GM12878 (cell line): Measurements from ENCODE around the gene LDB2. TPM values are rescaled to one million over a fixed set of nuclear protein-coding genes. Genes with fewer than 3 reads are reported as not detected.

Experiments
- ATAC-seq: fragments of 200-7000 bp; cut with Tn5 transposase; 3 replicates; pipeline ENCODE4 v1.9.1; 2020; ENCODE audit warnings: mild to moderate bottlenecking, moderate library complexity
- BruUV-seq: library from RNA; stranded (reverse); fragments of 400-500 nt; replicated peaks from 2 replicates; lab custom pipeline; 2021; lab: Mats Ljungman, UMichigan
- CTCF ChIA-PET: fragments of 300-600 bp; sonication (Branson Sonifier 250); formaldehyde crosslinking; extraction: SDS; loops from one replicate; lab custom pipeline; 2021; ENCODE audit warnings: inconsistent platforms; lab: Yijun Ruan, JAX
- POLR2A ChIA-PET: fragments of 350-600 bp; formaldehyde crosslinking; extraction: SDS; loops from one replicate; lab custom pipeline; 2021; ENCODE audit warnings: inconsistent platforms; lab: Charles Lee
- RAD21 ChIA-PET: fragments of 300-600 bp; sonication (Branson Sonifier 250); formaldehyde crosslinking; loops from one replicate; lab custom pipeline; 2023; ENCODE audit warnings: antibody characterized with exemption; ENCODE audit not compliant: unreplicated experiment; lab: Charles Lee
- SMC1A ChIA-PET: fragments of 300-600 bp; sonication (Branson Sonifier 250); formaldehyde crosslinking; loops from one replicate; lab custom pipeline; 2023; ENCODE audit not compliant: unreplicated experiment, uncharacterized antibody; lab: Charles Lee
- DNase-seq: peaks from one replicate; pipeline ENCODE4 v3.0.0-alpha.2; 2011; ENCODE audit warnings: low read depth, low spot score
- FAIRE-seq: peaks from 3 replicates; lab custom pipeline; 2011; peaks lifted over from hg19 to GRCh38; lab: Jason Lieb, UNC
- H2AFZ ChIP-seq: 2 replicates; pipeline ENCODE4 v1.6.0; 2011; ENCODE audit warnings: low read depth, low read length, control low read depth; ENCODE audit not compliant: control insufficient read depth
- H3K27ac ChIP-seq: 2 replicates; pipeline ENCODE4 v1.5.1; 2011; ENCODE audit warnings: control low read depth; ENCODE audit not compliant: control insufficient read depth, insufficient read depth
- H3K27me3 ChIP-seq, 2 experiments: replicated peaks in 1 of 2; 2 replicates each; pipeline versions ENCODE4 v1.6.0 to v1.6.1; 2011; ENCODE audit warnings: low read length in 1 of 2; ENCODE audit not compliant: control insufficient read depth in 2 of 2, insufficient read depth in 2 of 2
- H3K36me3 ChIP-seq, 2 experiments: 2 replicates each; pipeline ENCODE4 v1.5.1; 2011; ENCODE audit warnings: low read length in 1 of 2; ENCODE audit not compliant: control insufficient read depth in 2 of 2, insufficient read depth in 2 of 2
- H3K4me1 ChIP-seq: 2 replicates; pipeline ENCODE4 v1.6.1; 2011; ENCODE audit warnings: mild to moderate bottlenecking, low read length, moderate library complexity, mixed read lengths; ENCODE audit not compliant: control insufficient read depth, insufficient read depth
- H3K4me2 ChIP-seq: 2 replicates; pipeline ENCODE4 v1.6.0; 2011; ENCODE audit warnings: control low read depth; ENCODE audit not compliant: control insufficient read depth, insufficient read depth
- H3K4me3 ChIP-seq: fragments of 200-600 bp; sonication (generic); 2 replicates; pipeline ENCODE4 v1.5.1; 2016
- H3K79me2 ChIP-seq: 2 replicates; pipeline ENCODE4 v1.6.0; 2011; ENCODE audit warnings: low read length; ENCODE audit not compliant: control insufficient read depth, insufficient read depth
- H3K9ac ChIP-seq: 2 replicates; pipeline ENCODE4 v1.8.0; 2011; ENCODE audit warnings: low read length, control low read depth, mixed read lengths; ENCODE audit not compliant: control insufficient read depth, insufficient read depth
- H3K9me3 ChIP-seq: replicated peaks from 3 replicates; pipeline ENCODE4 v1.5.1; 2011; ENCODE audit warnings: mild to moderate bottlenecking, low read length; ENCODE audit not compliant: control insufficient read depth, insufficient read depth
- H4K20me1 ChIP-seq: 2 replicates; pipeline ENCODE4 v1.6.0; 2011; ENCODE audit not compliant: control insufficient read depth, insufficient read depth
- BCLAF1 ChIP-seq: fragments of 450-650 bp; IDR thresholded peaks from 2 replicates; pipeline ENCODE4 v1.6.1; 2017; ENCODE audit warnings: antibody characterized with exemption, mild to moderate bottlenecking, moderate library complexity
- CEBPB ChIP-seq, 2 experiments: fragments of 150-350 bp in 1 of 2; IDR thresholded peaks; 2 replicates each; pipeline ENCODE4 v1.6.1; 2012 to 2014; ENCODE audit warnings: low read depth in 2 of 2, low read length in 2 of 2, borderline replicate concordance in 1 of 2, inconsistent platforms in 1 of 2
- E2F8 ChIP-seq: fragments of 450-650 bp; IDR thresholded peaks from 2 replicates; pipeline ENCODE4 v1.6.1; 2018; ENCODE audit warnings: mild to moderate bottlenecking, low read depth, moderate library complexity; ENCODE audit not compliant: partially characterized antibody
- HCFC1 ChIP-seq: fragments of 150-350 bp; IDR thresholded peaks from 2 replicates; pipeline ENCODE4 v1.6.1; 2014; ENCODE audit warnings: low read length
- MEF2A ChIP-seq: IDR thresholded peaks from 2 replicates; pipeline ENCODE4 v1.6.1; 2011; ENCODE audit warnings: low read depth, mild to moderate bottlenecking, low read length, moderate library complexity; ENCODE audit not compliant: insufficient read depth
- RELA ChIP-seq: fragments of 450-650 bp; IDR thresholded peaks from 2 replicates; pipeline ENCODE4 v1.8.0; 2014; ENCODE audit warnings: borderline replicate concordance; ENCODE audit not compliant: partially characterized antibody
- STAT1 ChIP-seq: fragments of 450-650 bp; conservative IDR thresholded peaks from 2 replicates; pipeline ENCODE4 v1.6.1; 2014; ENCODE audit warnings: antibody characterized with exemption, mild to moderate bottlenecking
- ZNF207 ChIP-seq: fragments of 450-650 bp; IDR thresholded peaks from 2 replicates; pipeline ENCODE4 v1.6.1; 2014; ENCODE audit warnings: antibody characterized with exemption, mild to moderate bottlenecking, borderline replicate concordance
- in situ Hi-C: fragments of 300-500 bp; cut with MboI; formaldehyde crosslinking; loops from 9 replicates; pipeline ENCODE4 v1.14.3; 2018; ENCODE audit warnings: mixed read lengths
- intact Hi-C: fragments of 100-400 bp; cut with micrococcal nuclease; formaldehyde crosslinking; loops from one replicate; pipeline ENCODE4 v1.14.2; 2022; ENCODE audit not compliant: unreplicated experiment
- polyA plus RNA-seq, 11 experiments: library from polyadenylated mRNA; depleted of rRNA in 4 of 11; unstranded in 6 of 11; stranded (reverse) in 5 of 11; fragments of >200 nt; fragmentation: Nextera tagmentation in 4 of 11; fragmentation: Illumina TruSeq in 1 of 11; extraction: Ambion mirVana in 4 of 11; extraction: Trizol in 1 of 11; gene quantifications; 1 replicate in 1 of 11; 2 replicates in 10 of 11; pipeline versions ENCODE4 v1.2.1 to v1.2.3, GENCODE V29; 2011 to 2016; ENCODE audit warnings: inconsistent platforms in 2 of 11, missing spikeins in 2 of 11, low read depth in 1 of 11
- total RNA-seq, 4 experiments: library from RNA; depleted of rRNA in 3 of 4; stranded (reverse); fragments of >200 nt in 3 of 4; fragmentation: Illumina TruSeq in 1 of 4; extraction: Trizol in 1 of 4; gene quantifications; 2 replicates each; pipeline versions ENCODE4 v1.2.1 to v1.2.3, GENCODE V29; 2013 to 2021
- TF ChIP-seq, protein P1 (sequence below): fragments of 450-650 bp; formaldehyde crosslinking; IDR thresholded peaks from 2 replicates; pipeline ENCODE4 v1.5.0; 2022; ENCODE audit warnings: mild to moderate bottlenecking, missing genetic modification characterization
- TF ChIP-seq, protein P2 (sequence below): fragments of 450-650 bp; formaldehyde crosslinking; IDR thresholded peaks from 2 replicates; pipeline ENCODE4 v1.4.0; 2022; ENCODE audit warnings: mild to moderate bottlenecking, moderate library complexity

Gene LDB2
- total and polyA plus RNA-seq, 10 of the 15 experiments (the other 5 are each of a cell fraction or from before 2014, with no cell fraction given): 0.15 TPM; not detected in 9

DNA sequence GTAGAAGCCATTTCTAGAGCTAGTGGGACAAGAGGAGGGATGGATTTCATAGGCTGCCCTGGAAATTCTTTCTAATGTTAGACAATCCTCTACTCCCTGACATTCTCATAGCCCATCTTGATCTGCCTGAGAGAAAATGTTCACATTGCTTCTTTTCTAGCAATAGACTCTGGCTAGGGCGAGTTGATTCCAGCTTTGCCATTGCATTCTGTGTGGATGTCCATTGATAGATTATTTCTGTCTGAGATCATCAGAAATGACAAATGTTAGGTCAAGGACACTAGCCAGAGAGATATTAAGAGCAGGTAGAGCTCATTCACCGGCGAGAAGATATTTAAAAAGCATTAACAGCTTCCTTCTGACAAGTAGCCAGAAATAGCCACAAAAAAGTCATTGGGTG lies 184.7 kb downstream of the LDB2 start (continued):
- TF ChIP-seq E2F8: no peak
- TF ChIP-seq, protein P1, sequence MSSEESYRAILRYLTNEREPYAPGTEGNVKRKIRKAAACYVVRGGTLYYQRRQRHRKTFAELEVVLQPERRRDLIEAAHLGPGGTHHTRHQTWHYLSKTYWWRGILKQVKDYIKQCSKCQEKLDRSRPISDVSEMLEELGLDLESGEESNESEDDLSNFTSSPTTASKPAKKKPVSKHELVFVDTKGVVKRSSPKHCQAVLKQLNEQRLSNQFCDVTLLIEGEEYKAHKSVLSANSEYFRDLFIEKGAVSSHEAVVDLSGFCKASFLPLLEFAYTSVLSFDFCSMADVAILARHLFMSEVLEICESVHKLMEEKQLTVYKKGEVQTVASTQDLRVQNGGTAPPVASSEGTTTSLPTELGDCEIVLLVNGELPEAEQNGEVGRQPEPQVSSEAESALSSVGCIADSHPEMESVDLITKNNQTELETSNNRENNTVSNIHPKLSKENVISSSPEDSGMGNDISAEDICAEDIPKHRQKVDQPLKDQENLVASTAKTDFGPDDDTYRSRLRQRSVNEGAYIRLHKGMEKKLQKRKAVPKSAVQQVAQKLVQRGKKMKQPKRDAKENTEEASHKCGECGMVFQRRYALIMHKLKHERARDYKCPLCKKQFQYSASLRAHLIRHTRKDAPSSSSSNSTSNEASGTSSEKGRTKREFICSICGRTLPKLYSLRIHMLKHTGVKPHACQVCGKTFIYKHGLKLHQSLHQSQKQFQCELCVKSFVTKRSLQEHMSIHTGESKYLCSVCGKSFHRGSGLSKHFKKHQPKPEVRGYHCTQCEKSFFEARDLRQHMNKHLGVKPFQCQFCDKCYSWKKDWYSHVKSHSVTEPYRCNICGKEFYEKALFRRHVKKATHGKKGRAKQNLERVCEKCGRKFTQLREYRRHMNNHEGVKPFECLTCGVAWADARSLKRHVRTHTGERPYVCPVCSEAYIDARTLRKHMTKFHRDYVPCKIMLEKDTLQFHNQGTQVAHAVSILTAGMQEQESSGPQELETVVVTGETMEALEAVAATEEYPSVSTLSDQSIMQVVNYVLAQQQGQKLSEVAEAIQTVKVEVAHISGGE (CRISPR knock-in tag): no peak
- no peak for TF ChIP-seq RELA
- TF ChIP-seq CEBPB (IDR thresholded peaks at IDR 0.05; ENCODE audit: borderline replicate concordance in 1 of 2, low read depth in 2 of 2, low read length in 2 of 2): no peak
- TF ChIP-seq MEF2A: no peak
- TF ChIP-seq STAT1: no peak
- TF ChIP-seq, all 136 proteins: peak for 0

- Histone ChIP-seq H3K9ac (no peak overlapping the region), H3K27ac (no peak overlapping the region), H3K4me1 (no peaks in the 10 kb centered on the region), H2AFZ (no peak overlapping the region), H3K36me3 (no peaks in the 10 kb centered on the region), H3K27me3 (no peaks in the 10 kb centered on the region), H4K20me1 (no peaks in the 10 kb centered on the region), H3K4me3 (no peak overlapping the region), H3K4me2 (no peak overlapping the region), H3K9me3 (no peaks in the 10 kb centered on the region), H3K79me2 (no peaks in the 10 kb centered on the region)
- ChIA-PET SMC1A (no interaction called here), RAD21 (no interaction called here), POLR2A (no interaction called here), CTCF (no interaction called here)
- no peak for DNase-seq
- BruUV-seq: no TSS peak
- intact Hi-C loops: no loop called here
- FAIRE-seq: no peak
- no peak for ATAC-seq
- in situ Hi-C loops: no loop called here
- TF ChIP-seq BCLAF1 (no peak), ZNF207 (no peak), HCFC1 (no peak)
- TF ChIP-seq, protein P2, sequence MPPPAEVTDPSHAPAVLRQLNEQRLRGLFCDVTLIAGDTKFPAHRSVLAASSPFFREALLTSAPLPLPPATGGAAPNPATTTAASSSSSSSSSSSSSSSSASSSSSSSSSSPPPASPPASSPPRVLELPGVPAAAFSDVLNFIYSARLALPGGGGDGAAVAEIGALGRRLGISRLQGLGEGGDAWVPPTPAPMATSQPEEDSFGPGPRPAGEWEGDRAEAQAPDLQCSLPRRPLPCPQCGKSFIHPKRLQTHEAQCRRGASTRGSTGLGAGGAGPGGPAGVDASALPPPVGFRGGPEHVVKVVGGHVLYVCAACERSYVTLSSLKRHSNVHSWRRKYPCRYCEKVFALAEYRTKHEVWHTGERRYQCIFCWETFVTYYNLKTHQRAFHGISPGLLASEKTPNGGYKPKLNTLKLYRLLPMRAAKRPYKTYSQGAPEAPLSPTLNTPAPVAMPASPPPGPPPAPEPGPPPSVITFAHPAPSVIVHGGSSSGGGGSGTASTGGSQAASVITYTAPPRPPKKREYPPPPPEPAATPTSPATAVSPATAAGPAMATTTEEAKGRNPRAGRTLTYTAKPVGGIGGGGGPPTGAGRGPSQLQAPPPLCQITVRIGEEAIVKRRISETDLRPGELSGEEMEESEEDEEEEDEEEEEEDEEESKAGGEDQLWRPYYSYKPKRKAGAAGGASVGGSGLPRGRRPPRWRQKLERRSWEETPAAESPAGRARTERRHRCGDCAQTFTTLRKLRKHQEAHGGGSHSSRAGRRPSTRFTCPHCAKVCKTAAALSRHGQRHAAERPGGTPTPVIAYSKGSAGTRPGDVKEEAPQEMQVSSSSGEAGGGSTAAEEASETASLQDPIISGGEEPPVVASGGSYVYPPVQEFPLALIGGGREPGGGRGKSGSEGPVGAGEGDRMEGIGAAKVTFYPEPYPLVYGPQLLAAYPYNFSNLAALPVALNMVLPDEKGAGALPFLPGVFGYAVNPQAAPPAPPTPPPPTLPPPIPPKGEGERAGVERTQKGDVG (CRISPR knock-in tag): no peak
Measured at GRCh38 chr4:16713271-16713670, 185.2 kb downstream of the LDB2 start.
